ENCODE measurements around the gene FGF12.

The FGF12 gene

GRCh38 chr3:192130534-192131132 lies 596.7 kb downstream of the FGF12 start:
- no peak overlapping the region for H2AFZ ChIP-seq
- no peaks in the 10 kb centered on the region for H3K9me3 ChIP-seq (ENCODE audit: control insufficient read depth, low read length)
- H3K4me1 ChIP-seq, result no peaks in the 10 kb centered on the region
- no peak overlapping the region for H3K4me2 ChIP-seq (ENCODE audit: low read length)
- no peaks in the 10 kb centered on the region for H3K27me3 ChIP-seq (ENCODE audit: control insufficient read depth, insufficient read depth, low read length)
- no peaks in the 10 kb centered on the region for H3K36me3 ChIP-seq (ENCODE audit: control insufficient read depth, insufficient read depth, low read length)
- no peak overlapping the region for H3K9ac ChIP-seq
- no peak overlapping the region for H3K27ac ChIP-seq
- no peaks in the 10 kb centered on the region for H3K79me2 ChIP-seq
- no peak overlapping the region for H3K4me3 ChIP-seq (ENCODE audit: low read depth, low read length)
- TF ChIP-seq, protein P1, sequence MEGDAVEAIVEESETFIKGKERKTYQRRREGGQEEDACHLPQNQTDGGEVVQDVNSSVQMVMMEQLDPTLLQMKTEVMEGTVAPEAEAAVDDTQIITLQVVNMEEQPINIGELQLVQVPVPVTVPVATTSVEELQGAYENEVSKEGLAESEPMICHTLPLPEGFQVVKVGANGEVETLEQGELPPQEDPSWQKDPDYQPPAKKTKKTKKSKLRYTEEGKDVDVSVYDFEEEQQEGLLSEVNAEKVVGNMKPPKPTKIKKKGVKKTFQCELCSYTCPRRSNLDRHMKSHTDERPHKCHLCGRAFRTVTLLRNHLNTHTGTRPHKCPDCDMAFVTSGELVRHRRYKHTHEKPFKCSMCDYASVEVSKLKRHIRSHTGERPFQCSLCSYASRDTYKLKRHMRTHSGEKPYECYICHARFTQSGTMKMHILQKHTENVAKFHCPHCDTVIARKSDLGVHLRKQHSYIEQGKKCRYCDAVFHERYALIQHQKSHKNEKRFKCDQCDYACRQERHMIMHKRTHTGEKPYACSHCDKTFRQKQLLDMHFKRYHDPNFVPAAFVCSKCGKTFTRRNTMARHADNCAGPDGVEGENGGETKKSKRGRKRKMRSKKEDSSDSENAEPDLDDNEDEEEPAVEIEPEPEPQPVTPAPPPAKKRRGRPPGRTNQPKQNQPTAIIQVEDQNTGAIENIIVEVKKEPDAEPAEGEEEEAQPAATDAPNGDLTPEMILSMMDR (IDR thresholded peaks at IDR 0.05), result peak; percentile 49

GRCh38 chr3:192129586-192129985 lies 597.8 kb downstream of the FGF12 start:
- Histone ChIP-seq H3K9ac (no peak overlapping the region), H3K4me3 (ENCODE audit: low read depth, low read length) (no peak overlapping the region), H3K27ac (no peak overlapping the region), H3K36me3 (ENCODE audit: control insufficient read depth, insufficient read depth, low read length) (no peaks in the 10 kb centered on the region), H3K9me3 (ENCODE audit: control insufficient read depth, low read length) (no peaks in the 10 kb centered on the region), H3K4me2 (ENCODE audit: low read length) (no peak overlapping the region), H2AFZ (no peak overlapping the region), H3K79me2 (no peaks in the 10 kb centered on the region), H3K27me3 (ENCODE audit: control insufficient read depth, insufficient read depth, low read length) (no peaks in the 10 kb centered on the region), H3K4me1 (no peaks in the 10 kb centered on the region)
- TF ChIP-seq, protein P1 (IDR thresholded peaks at IDR 0.05), result no peak

GRCh38 chr3:192128922-192129321 lies 598.4 kb downstream of the FGF12 start:
- Histone ChIP-seq H3K9ac (no peak overlapping the region), H3K79me2 (no peaks in the 10 kb centered on the region), H3K9me3 (ENCODE audit: control insufficient read depth, low read length) (no peaks in the 10 kb centered on the region), H3K27ac (no peak overlapping the region), H3K27me3 (ENCODE audit: control insufficient read depth, insufficient read depth, low read length) (no peaks in the 10 kb centered on the region), H3K4me3 (ENCODE audit: low read depth, low read length) (no peak overlapping the region), H2AFZ (no peak overlapping the region), H3K36me3 (ENCODE audit: control insufficient read depth, insufficient read depth, low read length) (no peaks in the 10 kb centered on the region), H3K4me2 (ENCODE audit: low read length) (no peak overlapping the region), H3K4me1 (no peaks in the 10 kb centered on the region)
- TF ChIP-seq, protein P1 (IDR thresholded peaks at IDR 0.05), result no peak

GRCh38 chr3:192128060-192128459 lies 599.3 kb downstream of the FGF12 start:
- Histone ChIP-seq H3K36me3 (ENCODE audit: control insufficient read depth, insufficient read depth, low read length) (no peaks in the 10 kb centered on the region), H3K9me3 (ENCODE audit: control insufficient read depth, low read length) (no peaks in the 10 kb centered on the region), H3K79me2 (no peaks in the 10 kb centered on the region), H3K9ac (no peak overlapping the region), H3K27ac (no peak overlapping the region), H3K4me1 (no peaks in the 10 kb centered on the region), H3K4me3 (ENCODE audit: low read depth, low read length) (no peak overlapping the region), H2AFZ (no peak overlapping the region), H3K27me3 (ENCODE audit: control insufficient read depth, insufficient read depth, low read length) (no peaks in the 10 kb centered on the region), H3K4me2 (ENCODE audit: low read length) (no peak overlapping the region)
- TF ChIP-seq, protein P1 (IDR thresholded peaks at IDR 0.05), result no peak

Measured in parathyroid adenoma (tissue), 2 donors.